Activated CD8-positive, alpha-beta memory T cell treated with anti-CD3 and anti-CD28 coated beads, Interleukin-2, amount 50 U/mL, for 24 hours (primary cell): ENCODE results near the gene SRSF3.
"Not testable (repeated sequence)": the region's sequence is repeated elsewhere in the genome, so short reads cannot be mapped to it uniquely, and the experiment has no call there.

ENCODE experiments used
- DNase-seq: peaks from one replicate; pipeline ENCODE4 v3.0.0-alpha.2; 2020; ENCODE audit errors: extremely low read depth

Gene SRSF3

DNA sequence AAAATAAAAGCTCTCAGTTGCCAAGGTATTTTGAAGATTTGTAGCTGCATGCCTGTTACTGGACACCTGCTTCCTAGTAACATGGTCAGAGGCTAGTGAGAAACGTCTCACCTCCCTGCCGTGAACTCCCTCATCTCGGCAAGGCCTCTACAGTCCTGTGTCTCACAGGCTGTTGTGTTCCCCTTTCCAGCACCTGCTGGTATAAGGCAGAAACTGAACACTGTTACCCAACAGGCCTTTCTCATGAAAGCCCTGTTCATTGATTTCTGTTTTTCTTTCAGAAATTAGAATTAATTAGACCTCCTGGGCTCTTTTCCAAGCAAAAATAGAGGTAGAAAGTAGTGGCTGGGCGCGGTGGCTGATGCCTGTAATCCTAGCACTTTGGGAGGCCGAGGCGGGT is 17.6 kb upstream of the SRSF3 start:
- no peak for DNase-seq

DNA sequence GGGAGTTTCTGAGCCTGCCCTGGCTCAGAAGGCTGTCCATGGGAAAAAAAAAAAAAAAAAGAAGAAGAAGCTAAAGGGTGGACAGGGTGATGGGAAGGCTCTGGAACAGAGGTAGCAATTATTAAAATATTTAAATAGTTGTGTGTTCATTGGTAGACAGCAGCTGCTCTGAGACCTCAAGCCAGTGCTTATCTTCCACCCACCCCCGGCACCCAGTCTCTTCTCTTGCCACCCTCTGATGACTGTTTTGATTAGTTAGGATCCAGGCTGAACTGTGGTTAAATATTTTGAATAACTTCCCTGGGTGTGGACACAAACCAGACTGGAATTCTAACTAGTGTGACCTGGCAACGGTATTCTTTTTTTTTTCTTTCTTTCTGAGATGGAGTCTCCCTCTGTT is 16.9 kb upstream of the SRSF3 start:
- DNase-seq: no peak

DNA sequence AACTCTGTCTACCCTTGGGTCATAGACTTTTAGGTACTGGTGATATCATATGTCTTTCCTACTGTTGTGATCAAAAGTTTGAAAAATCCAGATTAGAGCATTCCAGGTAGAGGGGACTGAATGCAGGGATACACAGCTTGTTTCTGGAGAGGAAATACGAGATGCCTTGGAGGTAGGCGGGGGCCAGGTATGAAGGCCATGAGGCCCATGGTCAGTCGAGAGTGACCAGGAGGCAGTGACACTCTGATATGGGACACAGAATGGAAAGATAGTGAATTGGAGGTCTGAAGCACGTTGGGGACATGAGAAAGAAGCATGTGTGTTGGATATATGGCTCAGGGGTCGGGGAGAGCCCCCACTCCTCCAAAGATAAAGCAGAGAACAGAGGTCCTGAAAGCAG is 16.1 kb upstream of the SRSF3 start:
- DNase-seq: no peak

DNA sequence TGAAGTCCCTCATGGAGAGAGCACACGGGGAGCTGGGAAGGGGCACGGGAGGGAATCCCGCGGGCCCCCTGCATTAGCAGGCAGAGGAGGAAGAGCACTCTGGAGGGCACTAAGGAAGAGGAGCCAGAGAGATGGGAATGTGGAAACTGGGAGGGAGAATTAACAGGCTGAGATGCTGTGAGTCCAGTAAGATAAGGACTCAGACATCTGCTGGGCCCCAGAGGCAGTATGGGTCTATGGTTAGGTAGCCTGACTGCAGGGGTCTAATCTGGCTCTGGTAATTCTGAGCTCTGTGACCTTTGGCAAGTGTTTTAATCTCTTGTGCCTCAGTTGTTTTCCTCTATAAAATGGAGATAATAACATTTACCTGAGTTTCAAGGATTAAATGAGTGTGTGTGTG is 15.7 kb upstream of the SRSF3 start:
- no peak for DNase-seq

DNA sequence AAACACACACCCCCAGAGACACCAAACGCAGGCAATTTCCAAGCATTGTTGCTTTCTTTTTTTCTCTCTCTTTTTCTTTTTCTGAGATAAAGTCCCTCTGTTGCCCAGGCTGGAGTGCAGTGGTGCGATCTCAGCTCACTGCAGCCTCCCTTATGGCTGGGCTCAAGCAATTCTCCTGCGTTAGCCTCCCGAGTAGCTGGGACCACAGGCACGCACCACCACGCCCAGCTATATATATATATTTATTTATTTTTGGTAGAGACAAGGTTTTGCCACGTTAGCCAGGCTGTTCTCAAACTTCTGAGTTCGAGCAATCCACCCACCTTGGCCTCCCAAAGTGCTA is 14.0 kb upstream of the SRSF3 start:
- DNase-seq: no peak

DNA sequence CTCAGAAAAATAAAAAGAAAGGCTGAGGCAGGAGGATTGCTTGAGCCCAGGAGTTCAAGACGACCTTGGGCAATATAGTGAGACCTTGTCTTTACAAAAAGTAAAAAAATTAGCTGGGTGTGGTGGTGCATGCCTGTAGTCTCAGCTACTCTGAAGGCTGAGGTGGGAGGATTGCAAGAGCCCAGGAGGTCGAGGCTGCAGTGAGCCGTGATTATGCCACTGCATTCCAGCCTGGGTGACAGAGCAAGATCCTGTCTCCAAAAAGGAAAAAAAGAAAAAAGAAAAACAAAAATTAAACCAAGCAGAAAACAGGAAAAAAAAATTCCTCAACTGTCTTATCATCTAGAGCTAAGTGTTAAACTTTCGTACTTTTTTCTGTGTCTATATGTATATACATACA is 12.4 kb upstream of the SRSF3 start:
- no peak for DNase-seq

DNA sequence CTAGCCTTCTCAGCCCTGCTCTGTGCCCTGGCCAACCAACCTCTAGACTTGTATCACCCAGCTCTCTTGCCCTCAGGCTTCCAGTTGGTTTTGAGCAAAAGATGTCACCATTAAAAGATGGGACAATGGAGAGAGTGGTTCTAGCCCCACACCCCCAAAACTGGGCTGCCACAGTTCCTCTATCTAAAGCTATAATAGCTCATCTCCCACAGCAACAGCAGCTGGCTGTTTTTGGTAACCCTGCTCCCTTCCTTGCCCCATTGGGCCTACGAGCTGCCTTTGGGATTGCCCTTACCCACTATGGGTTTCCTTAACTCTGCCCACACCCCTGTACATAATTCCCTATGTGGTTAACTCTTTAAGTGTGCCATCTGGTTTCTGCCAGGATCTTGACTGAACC is 7.6 kb upstream of the SRSF3 start:
- DNase-seq: no peak

DNA sequence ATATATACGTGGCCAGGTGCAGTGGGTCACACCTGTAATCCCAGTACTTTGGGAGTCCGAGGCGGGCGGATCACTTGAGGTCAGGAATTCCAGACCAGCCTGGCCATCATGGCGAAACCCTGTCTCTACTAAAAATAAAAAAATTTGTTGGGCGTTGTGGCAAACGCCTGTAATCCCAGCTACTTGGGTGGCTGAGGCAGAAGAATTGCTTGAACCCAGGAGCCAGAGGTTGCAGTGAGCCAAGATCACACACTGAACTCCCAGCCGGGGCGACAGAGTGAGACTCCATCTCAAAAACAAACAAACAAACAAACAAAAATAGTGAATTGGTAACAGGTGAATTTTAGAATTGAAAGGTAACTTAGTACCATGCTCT is 5.1 kb upstream of the SRSF3 start:
- DNase-seq: not testable (repeated sequence)

DNA sequence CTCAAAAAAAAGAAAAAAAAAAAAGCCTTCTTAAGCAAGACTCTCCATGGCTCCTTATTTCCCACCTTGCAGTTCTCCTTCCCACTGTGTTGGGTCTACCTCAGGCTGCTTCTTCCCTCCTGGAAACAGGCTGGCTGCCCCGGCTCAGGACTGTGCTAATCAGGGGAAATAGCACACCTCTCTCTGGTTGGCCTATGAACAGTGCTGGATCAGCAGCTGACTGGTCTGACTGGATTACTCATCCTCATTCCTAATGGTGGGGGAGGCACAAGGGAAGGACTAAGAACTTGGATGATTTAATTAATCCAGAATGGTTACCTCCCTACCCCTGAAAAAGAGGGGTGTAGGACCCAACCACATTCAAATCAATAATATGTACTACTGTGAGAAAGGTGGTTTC is 3.9 kb upstream of the SRSF3 start:
- DNase-seq: no peak

DNA sequence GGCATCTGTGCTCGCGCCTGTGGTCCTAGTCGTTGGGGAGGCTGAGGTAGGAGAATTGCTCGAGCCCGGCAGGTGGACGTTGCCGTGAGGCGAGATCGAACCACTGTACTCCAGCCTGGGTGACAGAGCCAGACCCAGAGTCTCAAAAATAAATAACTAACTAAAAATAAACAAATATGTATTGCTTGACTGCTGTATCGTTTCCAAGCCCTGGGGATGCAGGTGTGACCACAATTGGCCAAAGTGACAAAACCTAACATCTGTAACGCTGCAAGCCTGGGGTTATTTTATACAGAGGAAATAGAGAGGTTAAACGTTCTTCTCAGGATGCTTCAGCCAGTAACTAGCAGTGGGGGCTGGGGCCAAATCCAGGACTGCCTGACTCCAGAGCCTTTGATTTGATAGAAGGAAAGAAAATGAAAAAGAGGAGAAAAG is 1.9 kb upstream of the SRSF3 start:
- no peak for DNase-seq

DNA sequence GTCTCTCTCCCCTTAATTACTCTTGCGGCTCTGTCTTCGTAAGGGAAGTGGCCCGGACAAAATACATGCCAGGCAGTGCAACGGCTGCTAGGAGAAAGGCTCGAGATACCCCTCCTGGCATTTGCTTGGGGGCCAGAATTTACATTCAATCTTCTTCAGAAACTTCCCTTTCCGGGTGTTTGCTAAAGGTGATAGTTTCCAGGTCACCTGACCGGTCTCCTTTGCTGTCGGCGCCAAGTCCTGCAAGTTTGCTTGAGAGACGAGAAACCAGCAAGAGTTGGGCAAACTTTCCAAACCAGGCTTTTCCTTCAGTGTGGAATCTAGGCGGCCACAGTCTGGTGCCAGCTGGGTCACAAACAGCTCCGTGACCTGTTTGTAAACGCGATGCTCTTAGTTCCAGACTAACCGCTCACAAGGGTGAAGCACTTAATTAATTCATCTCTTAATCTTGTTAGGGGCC is 563 bp upstream of the SRSF3 start:
- DNase-seq: no peak

DNA sequence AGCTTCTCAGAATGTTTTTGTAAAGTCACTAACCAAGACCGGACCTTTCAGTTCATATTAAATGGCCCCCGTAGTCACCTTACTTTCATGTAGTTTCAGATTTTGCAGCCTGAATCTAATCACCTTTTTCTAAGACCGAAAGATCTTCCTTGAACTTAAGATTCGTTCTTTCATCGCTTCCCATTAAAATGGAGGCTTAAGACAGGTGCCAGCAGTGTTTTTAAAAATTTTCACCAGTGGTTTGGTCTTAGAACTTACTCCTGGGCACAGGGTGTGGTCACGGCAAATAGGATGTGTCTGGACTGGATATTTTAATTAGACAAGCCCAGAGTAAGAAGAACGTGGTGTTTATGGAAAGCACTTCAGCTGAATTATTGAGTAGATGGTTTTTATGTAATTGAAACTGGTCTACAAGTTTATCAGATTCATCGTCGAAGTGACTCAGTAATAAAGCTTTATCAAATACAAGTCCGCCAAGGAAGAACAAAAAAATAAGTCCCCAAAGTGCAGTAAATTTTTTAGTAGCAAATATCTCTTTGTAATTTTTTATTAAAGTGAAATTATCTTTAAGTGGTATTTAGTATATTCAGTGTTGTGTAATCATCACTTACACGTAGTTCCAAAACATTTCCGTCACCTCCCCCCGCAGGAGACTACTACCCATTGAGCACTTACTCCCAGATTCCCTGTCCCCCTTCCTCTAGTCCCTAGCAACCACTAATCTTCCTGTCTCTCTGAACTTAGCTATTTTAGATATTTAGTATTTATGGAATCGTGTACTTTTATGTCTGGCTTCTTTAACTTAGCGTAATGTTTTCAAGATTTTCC is 868 bp downstream of the SRSF3 start:
- DNase-seq: no peak

DNA sequence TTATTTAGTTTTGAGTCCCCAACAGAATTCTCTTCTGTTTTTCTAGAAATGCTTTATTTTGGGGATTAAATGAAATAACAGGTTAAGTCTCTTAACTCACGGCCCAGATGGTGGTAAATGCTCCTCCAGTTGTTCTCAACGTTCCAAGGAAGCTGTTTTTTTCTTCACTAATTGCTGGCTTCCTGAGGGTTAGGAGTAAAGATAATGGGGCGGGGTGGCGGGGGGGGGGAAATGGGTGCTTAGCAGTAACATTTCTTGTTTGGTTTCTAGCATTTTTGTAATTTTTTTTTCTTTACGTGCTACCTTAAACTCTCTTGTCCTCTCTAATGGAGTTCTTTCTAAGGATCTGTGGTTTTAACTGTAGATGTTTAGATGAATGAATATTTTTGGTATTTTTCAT is 2.2 kb downstream of the SRSF3 start:
- no peak for DNase-seq

DNA sequence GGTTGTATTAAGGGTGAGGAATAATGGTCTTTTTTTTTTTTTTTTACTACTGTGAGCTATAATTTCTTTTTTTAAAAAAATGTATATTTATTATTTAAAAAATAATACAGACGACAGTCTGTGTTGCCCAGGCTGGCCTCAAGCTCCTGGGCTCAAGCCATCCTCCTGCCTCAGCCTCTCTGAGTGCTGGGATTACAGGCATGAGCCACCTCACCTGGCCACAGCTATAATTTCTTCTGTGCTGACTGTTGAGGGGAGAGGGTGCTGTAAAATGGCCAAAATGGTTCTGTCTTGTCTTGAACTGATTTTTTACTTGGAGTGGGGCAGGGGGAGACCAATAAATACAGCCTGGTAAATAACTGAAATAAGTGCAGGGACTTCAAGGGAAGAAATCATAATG is 3.6 kb downstream of the SRSF3 start:
- no peak for DNase-seq

DNA sequence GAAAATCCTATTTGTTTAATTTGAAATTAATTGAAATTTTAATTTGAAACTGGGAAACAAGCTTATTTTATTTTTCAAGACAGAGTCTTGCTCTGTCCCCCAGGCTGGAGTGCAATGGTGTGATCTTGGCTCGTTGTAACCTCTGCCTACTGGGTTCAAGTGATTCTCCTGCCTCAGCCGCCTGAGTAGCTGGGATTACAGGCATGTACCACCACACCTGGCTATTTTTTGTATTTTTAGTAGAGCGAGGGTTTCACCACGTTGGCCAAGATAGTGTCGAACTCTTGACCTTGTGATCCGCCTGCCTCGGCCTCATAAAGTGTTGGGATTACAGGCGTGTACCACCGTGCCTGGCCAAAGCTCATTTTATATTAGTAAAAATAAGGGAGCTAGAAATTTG is 4.2 kb downstream of the SRSF3 start:
- DNase-seq: no peak

DNA sequence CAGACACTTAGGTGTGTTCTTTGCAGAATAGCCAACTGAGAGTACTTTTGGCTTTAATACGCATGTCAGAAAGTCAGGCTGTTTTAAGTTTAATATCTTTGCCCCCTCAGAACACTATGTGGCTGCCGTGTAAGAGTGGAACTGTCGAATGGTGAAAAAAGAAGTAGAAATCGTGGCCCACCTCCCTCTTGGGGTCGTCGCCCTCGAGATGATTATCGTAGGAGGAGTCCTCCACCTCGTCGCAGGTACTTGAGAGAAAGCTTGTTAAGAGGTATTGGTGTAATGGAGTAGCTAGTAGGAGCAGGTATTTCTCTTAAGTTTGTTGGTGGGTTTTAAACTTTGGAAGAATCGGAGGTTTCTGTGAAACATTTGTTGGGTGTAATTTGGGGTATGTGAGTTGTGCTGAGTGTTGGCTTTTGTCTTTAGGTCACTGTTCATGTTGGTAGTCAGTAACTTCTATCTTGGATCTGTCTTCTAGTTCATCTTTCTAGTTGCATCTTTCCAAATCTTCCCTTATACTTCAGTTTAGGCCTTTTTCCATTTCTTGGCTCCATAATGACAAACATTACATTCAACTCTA is 4.7 kb downstream of the SRSF3 start:
- DNase-seq: no peak

DNA sequence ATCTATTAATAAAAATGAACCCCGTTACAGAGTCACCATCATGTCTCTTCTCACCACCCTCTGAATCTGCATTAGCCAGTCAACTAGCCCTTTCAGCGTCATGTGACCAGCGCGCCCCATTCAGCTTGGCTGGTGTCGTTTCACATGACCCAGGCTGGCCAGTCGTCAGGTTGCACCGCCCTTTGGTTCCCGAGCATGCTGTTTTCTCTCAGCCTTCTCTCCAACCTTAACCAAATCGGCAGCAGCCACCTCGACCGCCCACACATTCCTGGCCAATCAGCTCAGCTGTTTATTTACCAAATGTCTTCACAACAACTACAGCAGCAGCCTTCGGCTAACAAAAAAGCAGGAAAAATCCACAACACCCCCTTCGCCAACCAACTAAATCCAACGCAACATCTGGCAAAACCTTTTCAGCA is 5.6 kb downstream of the SRSF3 start:
- DNase-seq: no peak

DNA sequence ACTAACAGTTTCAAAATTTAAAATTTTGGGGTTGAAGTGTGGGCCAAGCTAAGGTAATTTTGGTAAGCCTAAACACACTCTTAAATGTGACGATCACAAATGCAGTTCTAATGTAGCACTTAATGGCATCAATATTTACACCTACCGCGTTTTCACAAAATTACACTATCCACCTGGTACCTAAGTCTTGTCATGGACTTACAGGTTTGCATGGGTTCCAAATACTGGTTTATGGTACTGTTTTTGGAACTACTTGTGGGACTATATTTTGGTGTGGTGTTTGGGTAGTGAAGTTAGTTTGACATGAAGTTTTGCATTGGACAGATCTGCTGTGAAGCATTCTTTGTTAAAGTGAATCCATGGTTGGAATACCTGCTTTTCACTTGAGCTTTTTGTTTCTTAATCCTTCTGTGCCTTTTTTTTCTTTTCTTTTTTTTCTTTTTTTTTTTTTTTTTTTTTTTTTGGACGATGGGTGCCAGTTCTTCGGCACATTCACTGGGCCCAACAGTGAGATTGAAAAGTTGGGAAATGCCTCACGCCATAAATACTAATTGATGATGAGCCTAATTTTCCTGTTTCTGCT is 6.5 kb downstream of the SRSF3 start:
- no peak for DNase-seq

DNA sequence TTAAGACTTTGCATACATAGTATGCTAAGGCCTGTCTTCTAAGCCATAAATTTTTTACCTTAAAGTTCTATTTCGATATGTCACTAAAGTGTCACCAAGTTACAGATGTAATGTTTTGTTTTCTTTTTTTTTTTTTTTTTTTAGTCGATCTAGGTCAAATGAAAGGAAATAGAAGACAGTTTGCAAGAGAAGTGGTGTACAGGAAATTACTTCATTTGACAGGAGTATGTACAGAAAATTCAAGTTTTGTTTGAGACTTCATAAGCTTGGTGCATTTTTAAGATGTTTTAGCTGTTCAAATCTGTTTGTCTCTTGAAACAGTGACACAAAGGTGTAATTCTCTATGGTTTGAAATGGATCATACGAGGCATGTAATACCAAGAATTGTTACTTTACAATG is 7.7 kb downstream of the SRSF3 start:
- not testable (repeated sequence) for DNase-seq

DNA sequence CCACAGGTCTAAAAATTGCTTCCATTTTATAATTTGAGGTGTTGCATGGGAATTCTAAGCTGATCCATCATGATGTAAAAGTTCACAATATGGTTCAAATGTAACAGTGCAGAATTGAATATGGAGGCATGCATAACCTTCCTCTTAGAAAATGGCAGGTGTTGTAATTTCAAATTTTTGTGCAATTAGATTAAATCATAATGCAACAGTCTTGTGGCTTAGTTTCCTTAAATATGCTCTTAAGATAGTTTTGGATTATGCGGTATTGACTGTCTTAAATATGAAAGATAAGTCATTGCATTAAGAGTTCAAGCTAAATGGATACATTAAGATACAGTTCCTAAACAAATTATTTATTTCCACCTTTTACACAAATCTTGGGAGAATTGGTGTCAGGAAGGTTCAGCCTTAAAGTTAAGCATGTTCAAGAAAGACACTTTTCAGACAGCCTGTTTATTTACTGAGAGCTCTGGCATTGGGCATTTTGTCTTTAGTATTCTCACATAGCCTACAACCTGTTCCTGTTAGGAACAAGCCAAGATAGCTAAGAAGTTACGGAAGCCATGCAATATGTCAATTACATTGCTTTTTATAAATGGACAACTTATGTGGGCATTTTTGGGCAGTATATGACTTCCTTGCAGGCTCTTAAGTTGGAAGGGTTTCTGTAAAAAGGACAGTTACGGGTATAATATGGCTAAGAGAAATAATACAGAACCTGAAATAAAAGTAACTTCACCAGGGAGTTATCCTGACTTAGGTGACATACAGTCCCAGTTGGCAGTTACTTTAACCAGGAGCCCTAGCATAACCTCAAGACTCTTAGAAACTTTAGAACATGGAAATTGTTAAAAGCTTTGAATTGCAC is 9.3 kb downstream of the SRSF3 start:
- DNase-seq: no peak

DNA sequence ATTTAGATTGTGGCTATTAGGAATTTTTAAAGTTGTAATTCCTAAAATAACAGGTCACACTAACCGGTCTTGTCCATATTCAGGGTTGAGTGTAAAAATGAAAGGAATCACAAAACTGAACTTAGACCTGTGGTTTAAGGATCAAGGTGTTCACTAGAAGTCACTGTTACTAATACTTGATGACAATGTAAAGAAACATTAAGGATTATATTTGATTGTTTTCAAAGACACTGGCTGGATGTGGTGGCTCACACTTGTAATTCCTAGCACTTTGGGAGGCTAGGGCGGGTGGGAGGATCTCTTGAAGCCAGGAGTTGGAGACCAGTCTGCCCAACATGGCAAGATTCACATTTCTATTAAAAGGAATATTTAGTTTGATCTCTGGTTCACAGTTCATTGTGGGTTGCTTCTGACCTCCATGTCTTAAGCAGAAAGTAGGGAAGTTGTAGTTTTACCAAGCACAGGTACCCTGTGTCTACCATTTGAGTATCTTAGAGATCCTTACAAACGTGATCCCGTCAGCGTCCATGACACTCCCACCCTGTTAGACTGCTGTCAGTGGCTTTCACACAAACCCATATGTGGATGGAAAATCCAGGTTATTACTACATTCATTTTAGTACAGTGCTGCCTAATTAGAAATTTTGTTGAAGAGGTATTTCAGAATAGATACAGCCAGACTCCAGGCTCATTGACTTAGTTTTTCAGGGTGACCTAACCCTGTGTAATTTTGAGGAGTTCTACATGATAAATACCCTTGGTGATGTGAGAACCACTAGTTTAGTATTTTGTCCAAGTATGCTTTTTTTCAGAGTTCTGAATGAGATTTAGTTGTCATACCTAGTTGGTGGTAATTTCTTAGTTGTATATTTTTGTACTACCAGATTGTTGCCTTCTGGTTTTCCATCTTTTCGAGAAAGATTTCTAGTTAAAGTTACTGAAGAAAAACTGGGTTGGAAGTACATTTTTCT is 10.2 kb downstream of the SRSF3 start:
- no peak for DNase-seq
